DND-41 (cell line): ENCODE results near the gene NACA.
"Not testable (repeated sequence)": the region's sequence is repeated elsewhere in the genome, so short reads cannot be mapped to it uniquely, and the experiment has no call there.

ENCODE experiments used
- EZH2 ChIP-seq: IDR thresholded peaks from 3 replicates; pipeline ENCODE4 v1.6.1; 2012; ENCODE audit warnings: borderline replicate concordance, low read depth, mild to moderate bottlenecking, moderate library complexity, low read length, inconsistent platforms; ENCODE audit not compliant: severe bottlenecking
- TF ChIP-seq, protein P1 (sequence below): IDR thresholded peaks from 2 replicates; pipeline ENCODE4 v1.5.1; 2012; ENCODE audit warnings: borderline replicate concordance, low read length, moderate library complexity, mild to moderate bottlenecking; ENCODE audit not compliant: poor library complexity, severe bottlenecking; ENCODE audit errors: extremely low read depth

- TF ChIP-seq EZH2, result not testable (repeated sequence)
- TF ChIP-seq, protein P1, sequence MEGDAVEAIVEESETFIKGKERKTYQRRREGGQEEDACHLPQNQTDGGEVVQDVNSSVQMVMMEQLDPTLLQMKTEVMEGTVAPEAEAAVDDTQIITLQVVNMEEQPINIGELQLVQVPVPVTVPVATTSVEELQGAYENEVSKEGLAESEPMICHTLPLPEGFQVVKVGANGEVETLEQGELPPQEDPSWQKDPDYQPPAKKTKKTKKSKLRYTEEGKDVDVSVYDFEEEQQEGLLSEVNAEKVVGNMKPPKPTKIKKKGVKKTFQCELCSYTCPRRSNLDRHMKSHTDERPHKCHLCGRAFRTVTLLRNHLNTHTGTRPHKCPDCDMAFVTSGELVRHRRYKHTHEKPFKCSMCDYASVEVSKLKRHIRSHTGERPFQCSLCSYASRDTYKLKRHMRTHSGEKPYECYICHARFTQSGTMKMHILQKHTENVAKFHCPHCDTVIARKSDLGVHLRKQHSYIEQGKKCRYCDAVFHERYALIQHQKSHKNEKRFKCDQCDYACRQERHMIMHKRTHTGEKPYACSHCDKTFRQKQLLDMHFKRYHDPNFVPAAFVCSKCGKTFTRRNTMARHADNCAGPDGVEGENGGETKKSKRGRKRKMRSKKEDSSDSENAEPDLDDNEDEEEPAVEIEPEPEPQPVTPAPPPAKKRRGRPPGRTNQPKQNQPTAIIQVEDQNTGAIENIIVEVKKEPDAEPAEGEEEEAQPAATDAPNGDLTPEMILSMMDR, result not testable (repeated sequence)
Observed at GRCh38 chr12:56704522-56704921, 20.6 kb downstream of the NACA start.
